ENCODE results near the gene CGB7. TPM values are rescaled to one million over a fixed set of nuclear protein-coding genes. Genes with fewer than 3 reads are reported as not detected.

Gene CGB7
- total and polyA plus RNA-seq, 2 of the 13 experiments (the other 11 are each of a cell fraction or from before 2014, with no cell fraction given), result 0.07 TPM; not detected in 1

GRCh38 chr19:49061000-49061399, 3.5 kb upstream of the CGB7 start:
- Histone ChIP-seq H3K4me2 (ENCODE audit: low read depth, low read length) (no peak overlapping the region), H3K79me2 (ENCODE audit: insufficient read depth, low read length) (no peaks in the 10 kb centered on the region), H3K27ac (ENCODE audit: extremely low read length, insufficient read depth, low read length) (no peak overlapping the region), H3K9me3 (ENCODE audit: low read length) (no peaks in the 10 kb centered on the region), H3K27me3 (ENCODE audit: control insufficient read depth in 1 of 2, insufficient read depth in 2 of 2, low read length in 2 of 2) (peaks cover 7 to 64% of the 10 kb centered on the region in 2 experiments; a peak in 4 of 5 replicates), H3K4me3 (replicated peaks in 1 of 3; ENCODE audit: insufficient read depth in 1 of 3, low read depth in 2 of 3, low read length in 3 of 3) (no peak overlapping the region), H3K4me1 (ENCODE audit: insufficient read depth, low read length) (peaks cover 21% of the 10 kb centered on the region), H3K9ac (ENCODE audit: insufficient read depth, low read depth, low read length) (no peak overlapping the region), H2AFZ (ENCODE audit: low read length) (no peak overlapping the region), H4K20me1 (ENCODE audit: insufficient read depth, low read length) (no peaks in the 10 kb centered on the region), H3K36me3 (replicated peaks in 1 of 2; ENCODE audit: control insufficient read depth in 1 of 2, insufficient read depth in 2 of 2, low read length in 2 of 2) (no peaks in the 10 kb centered on the region)
- WGBS (ENCODE audit: low lambda C conversion rate), result 43% methylated on average over 2 of the region's 2 CpGs
- FAIRE-seq (no peak), ATAC-seq (no peak), DNase-seq (ENCODE audit: low spot score) (no peak)
- intact Hi-C loops (cut with micrococcal nuclease; ENCODE audit: unreplicated experiment), result no loop called here
- TF ChIP-seq, protein P1, sequence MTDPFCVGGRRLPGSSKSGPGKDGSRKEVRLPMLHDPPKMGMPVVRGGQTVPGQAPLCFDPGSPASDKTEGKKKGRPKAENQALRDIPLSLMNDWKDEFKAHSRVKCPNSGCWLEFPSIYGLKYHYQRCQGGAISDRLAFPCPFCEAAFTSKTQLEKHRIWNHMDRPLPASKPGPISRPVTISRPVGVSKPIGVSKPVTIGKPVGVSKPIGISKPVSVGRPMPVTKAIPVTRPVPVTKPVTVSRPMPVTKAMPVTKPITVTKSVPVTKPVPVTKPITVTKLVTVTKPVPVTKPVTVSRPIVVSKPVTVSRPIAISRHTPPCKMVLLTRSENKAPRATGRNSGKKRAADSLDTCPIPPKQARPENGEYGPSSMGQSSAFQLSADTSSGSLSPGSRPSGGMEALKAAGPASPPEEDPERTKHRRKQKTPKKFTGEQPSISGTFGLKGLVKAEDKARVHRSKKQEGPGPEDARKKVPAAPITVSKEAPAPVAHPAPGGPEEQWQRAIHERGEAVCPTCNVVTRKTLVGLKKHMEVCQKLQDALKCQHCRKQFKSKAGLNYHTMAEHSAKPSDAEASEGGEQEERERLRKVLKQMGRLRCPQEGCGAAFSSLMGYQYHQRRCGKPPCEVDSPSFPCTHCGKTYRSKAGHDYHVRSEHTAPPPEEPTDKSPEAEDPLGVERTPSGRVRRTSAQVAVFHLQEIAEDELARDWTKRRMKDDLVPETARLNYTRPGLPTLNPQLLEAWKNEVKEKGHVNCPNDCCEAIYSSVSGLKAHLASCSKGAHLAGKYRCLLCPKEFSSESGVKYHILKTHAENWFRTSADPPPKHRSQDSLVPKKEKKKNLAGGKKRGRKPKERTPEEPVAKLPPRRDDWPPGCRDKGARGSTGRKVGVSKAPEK (CRISPR knock-in tag; IDR thresholded peaks at IDR 0.05; ENCODE audit: borderline replicate concordance), result no peak
- TF ChIP-seq ZNF124 (CRISPR knock-in tag; IDR thresholded peaks at IDR 0.05) (no peak), IRF1 (CRISPR knock-in tag; IDR thresholded peaks at IDR 0.05; ENCODE audit: low read depth) (no peak), SIX4 (CRISPR knock-in tag; IDR thresholded peaks at IDR 0.05) (no peak), RAD51 (IDR thresholded peaks at IDR 0.05; ENCODE audit: borderline replicate concordance) (no peak)
- BruUV-seq (replicated peaks), result no TSS peak
- ChIA-PET POLR2A (no interaction called here), CTCF (ENCODE audit: low intra/inter-chr PET ratio, low total read pairs) (no interaction called here)
- in situ Hi-C loops (cut with HindIII; ENCODE audit: extremely low pct_ligation_motif_present, low pct_unique_long_range_greater_than_20kb), result no loop called here

DNA sequence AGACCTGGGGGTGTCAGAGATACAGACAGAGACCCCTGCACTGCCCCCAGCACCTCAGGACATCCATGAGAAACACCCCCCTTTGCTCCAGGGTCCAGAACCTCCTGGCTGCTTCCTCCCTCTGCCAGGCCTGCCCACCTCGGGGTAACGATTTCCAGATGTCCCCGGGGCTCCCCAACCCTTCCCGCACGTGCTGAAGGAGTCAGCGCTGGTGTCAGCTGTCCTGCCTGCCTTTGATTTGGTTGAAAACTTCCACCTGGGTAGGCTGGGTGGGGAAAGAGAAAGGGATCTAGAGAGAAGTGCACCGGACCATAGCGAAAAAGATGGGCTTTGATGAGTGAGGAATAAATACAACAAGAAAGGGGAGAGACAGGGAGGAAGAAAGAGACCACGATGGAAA, 1.5 kb upstream of the CGB7 start:
- Histone ChIP-seq H3K79me2 (ENCODE audit: insufficient read depth, low read length) (no peaks in the 10 kb centered on the region), H3K4me3 (replicated peaks in 1 of 3; ENCODE audit: insufficient read depth in 1 of 3, low read depth in 2 of 3, low read length in 3 of 3) (no peak overlapping the region), H3K27me3 (ENCODE audit: control insufficient read depth in 1 of 2, insufficient read depth in 2 of 2, low read length in 2 of 2) (peaks cover 11 to 53% of the 10 kb centered on the region in 2 experiments; a peak in 4 of 5 replicates), H3K9ac (ENCODE audit: insufficient read depth, low read depth, low read length) (no peak overlapping the region), H2AFZ (ENCODE audit: low read length) (no peak overlapping the region), H3K4me1 (ENCODE audit: insufficient read depth, low read length) (peaks cover 17% of the 10 kb centered on the region), H3K27ac (ENCODE audit: extremely low read length, insufficient read depth, low read length) (no peak overlapping the region), H3K9me3 (ENCODE audit: low read length) (no peaks in the 10 kb centered on the region), H3K36me3 (replicated peaks in 1 of 2; ENCODE audit: control insufficient read depth in 1 of 2, insufficient read depth in 2 of 2, low read length in 2 of 2) (no peaks in the 10 kb centered on the region), H4K20me1 (ENCODE audit: insufficient read depth, low read length) (no peaks in the 10 kb centered on the region), H3K4me2 (ENCODE audit: low read depth, low read length) (no peak overlapping the region)
- 58% methylated on average over 9 of the region's 9 CpGs for WGBS (ENCODE audit: low lambda C conversion rate)
- ATAC-seq (no peak), FAIRE-seq (no peak), DNase-seq (ENCODE audit: low spot score) (no peak)
- no peak for TF ChIP-seq SNAI1 (CRISPR knock-in tag; IDR thresholded peaks at IDR 0.05; ENCODE audit: borderline replicate concordance)
- no peak for TF ChIP-seq ZNF329 (CRISPR knock-in tag; IDR thresholded peaks at IDR 0.05; ENCODE audit: low read depth)
- no peak for TF ChIP-seq ZSCAN25 (CRISPR knock-in tag; IDR thresholded peaks at IDR 0.05)
- no peak for TF ChIP-seq ZNF766 (CRISPR knock-in tag; IDR thresholded peaks at IDR 0.05; ENCODE audit: borderline replicate concordance)
- no peak for TF ChIP-seq ZMYM3 (CRISPR knock-in tag; IDR thresholded peaks at IDR 0.05)
- TF ChIP-seq, protein P2, sequence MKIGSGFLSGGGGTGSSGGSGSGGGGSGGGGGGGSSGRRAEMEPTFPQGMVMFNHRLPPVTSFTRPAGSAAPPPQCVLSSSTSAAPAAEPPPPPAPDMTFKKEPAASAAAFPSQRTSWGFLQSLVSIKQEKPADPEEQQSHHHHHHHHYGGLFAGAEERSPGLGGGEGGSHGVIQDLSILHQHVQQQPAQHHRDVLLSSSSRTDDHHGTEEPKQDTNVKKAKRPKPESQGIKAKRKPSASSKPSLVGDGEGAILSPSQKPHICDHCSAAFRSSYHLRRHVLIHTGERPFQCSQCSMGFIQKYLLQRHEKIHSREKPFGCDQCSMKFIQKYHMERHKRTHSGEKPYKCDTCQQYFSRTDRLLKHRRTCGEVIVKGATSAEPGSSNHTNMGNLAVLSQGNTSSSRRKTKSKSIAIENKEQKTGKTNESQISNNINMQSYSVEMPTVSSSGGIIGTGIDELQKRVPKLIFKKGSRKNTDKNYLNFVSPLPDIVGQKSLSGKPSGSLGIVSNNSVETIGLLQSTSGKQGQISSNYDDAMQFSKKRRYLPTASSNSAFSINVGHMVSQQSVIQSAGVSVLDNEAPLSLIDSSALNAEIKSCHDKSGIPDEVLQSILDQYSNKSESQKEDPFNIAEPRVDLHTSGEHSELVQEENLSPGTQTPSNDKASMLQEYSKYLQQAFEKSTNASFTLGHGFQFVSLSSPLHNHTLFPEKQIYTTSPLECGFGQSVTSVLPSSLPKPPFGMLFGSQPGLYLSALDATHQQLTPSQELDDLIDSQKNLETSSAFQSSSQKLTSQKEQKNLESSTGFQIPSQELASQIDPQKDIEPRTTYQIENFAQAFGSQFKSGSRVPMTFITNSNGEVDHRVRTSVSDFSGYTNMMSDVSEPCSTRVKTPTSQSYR (CRISPR knock-in tag; IDR thresholded peaks at IDR 0.05; ENCODE audit: borderline replicate concordance), result no peak
- in situ Hi-C loops (cut with HindIII; ENCODE audit: extremely low pct_ligation_motif_present, low pct_unique_long_range_greater_than_20kb), result no loop called here
- no TSS peak for BruUV-seq (replicated peaks)
- ChIA-PET CTCF (ENCODE audit: low intra/inter-chr PET ratio, low total read pairs) (no interaction called here), POLR2A (no interaction called here)
- intact Hi-C loops (cut with micrococcal nuclease; ENCODE audit: unreplicated experiment), result no loop called here
